Naive B cell (primary cell): ENCODE measurements around the gene TNNT3. TPM values are rescaled to one million over a fixed set of nuclear protein-coding genes. Genes with fewer than 3 reads are reported as not detected.

ENCODE experiments used
- ATAC-seq, 2 donors: fragments of 150-1000 bp; cut with Tn5 transposase; 2 replicates each; pipeline ENCODE4 v1.10.0; 2021; ENCODE audit warnings: low read depth in 2 of 2, mild to moderate bottlenecking in 2 of 2, moderate library complexity in 2 of 2
- DNase-seq: peaks from one replicate; pipeline ENCODE4 v3.0.0; 2022
- H3K27ac Mint-ChIP-seq, 6 donors: one replicate each; pipeline ENCODE4 v1.8.0; 2020 to 2022; ENCODE audit warnings: mild to moderate bottlenecking in 6 of 6, mixed read lengths in 6 of 6, moderate library complexity in 5 of 6, inconsistent platforms in 2 of 6
- H3K27me3 Mint-ChIP-seq, 3 donors: one replicate each; pipeline ENCODE4 v1.8.0; 2021 to 2022; ENCODE audit warnings: mixed read lengths in 3 of 3, mild to moderate bottlenecking in 1 of 3
- H3K36me3 Mint-ChIP-seq, 2 donors: one replicate each; pipeline ENCODE4 v1.8.0; 2020 to 2022; ENCODE audit warnings: mixed read lengths in 2 of 2, inconsistent platforms in 1 of 2, mild to moderate bottlenecking in 1 of 2
- H3K4me1 Mint-ChIP-seq, 3 donors: one replicate each; pipeline ENCODE4 v1.8.0; 2020 to 2022; ENCODE audit warnings: mixed read lengths in 3 of 3, inconsistent platforms in 1 of 3, mild to moderate bottlenecking in 1 of 3, moderate library complexity in 1 of 3
- H3K4me3 Mint-ChIP-seq, 8 donors: one replicate each; pipeline ENCODE4 v1.8.0; 2020 to 2022; ENCODE audit warnings: mild to moderate bottlenecking in 8 of 8, mixed read lengths in 8 of 8, moderate library complexity in 8 of 8, inconsistent platforms in 2 of 8
- H3K9me3 Mint-ChIP-seq, 7 donors: one replicate each; pipeline ENCODE4 v1.8.0; 2020 to 2022; ENCODE audit warnings: mixed read lengths in 7 of 7, mild to moderate bottlenecking in 5 of 7, inconsistent platforms in 2 of 7, moderate library complexity in 1 of 7
- polyA plus RNA-seq, 6 donors: library from polyadenylated mRNA; unstranded; fragments of 300-500 nt; fragmentation: Illumina TruSeq; gene quantifications; one replicate each; pipeline ENCODE4 v1.2.3, GENCODE V29; 2021; ENCODE audit warnings: low read depth in 6 of 6

Gene TNNT3
- polyA plus RNA-seq, 6 donors from 2014 or later, result 0.43 to 0.92 TPM; not detected in 4

- DNase-seq, result no peak
- H3K4me3 Mint-ChIP-seq, result no peak overlapping the region
- H3K36me3 Mint-ChIP-seq, result no peaks in the 10 kb centered on the region
- H3K4me1 Mint-ChIP-seq, result peaks cover 10 to 21% (median 20%) of the 10 kb centered on the region in 3 donors
- peaks cover 11 to 20% (median 18%) of the 10 kb centered on the region in 3 donors for H3K27me3 Mint-ChIP-seq
- H3K9me3 Mint-ChIP-seq, result no peaks in the 10 kb centered on the region
- ATAC-seq, result no peak
- peak overlapping the region in 1 of 6 donors; percentile 47 for H3K27ac Mint-ChIP-seq
These were observed 2.4 kb upstream of the TNNT3 start for GRCh38 chr11:1916986-1917522.

GRCh38 chr11:1917523-1918435 lies 1.7 kb upstream of the TNNT3 start:
- Mint-ChIP-seq H3K36me3 (no peaks in the 10 kb centered on the region), H3K27me3 (peaks cover 11 to 23% (median 22%) of the 10 kb centered on the region in 3 donors), H3K4me3 (peak overlapping the region in 1 of 8 donors; percentile 20), H3K4me1 (peaks cover 10 to 21% (median 20%) of the 10 kb centered on the region in 3 donors), H3K9me3 (no peaks in the 10 kb centered on the region), H3K27ac (no peak overlapping the region)
- DNase-seq (no peak), ATAC-seq (peak in 1 of 2 donors; percentile 25)

- H3K4me1 Mint-ChIP-seq, result peaks cover 10 to 22% (median 20%) of the 10 kb centered on the region in 3 donors
- no peak overlapping the region for H3K27ac Mint-ChIP-seq
- no peaks in the 10 kb centered on the region for H3K9me3 Mint-ChIP-seq
- DNase-seq, result no peak
- peaks cover 12 to 31% (median 30%) of the 10 kb centered on the region in 3 donors for H3K27me3 Mint-ChIP-seq
- no peak overlapping the region for H3K4me3 Mint-ChIP-seq
- no peaks in the 10 kb centered on the region for H3K36me3 Mint-ChIP-seq
- no peak for ATAC-seq
These were observed 827 bp upstream of the TNNT3 start for GRCh38 chr11:1918436-1919315.

- Mint-ChIP-seq H3K36me3 (no peaks in the 10 kb centered on the region), H3K27ac (no peak overlapping the region), H3K4me1 (peaks cover 6 to 14% (median 9%) of the 10 kb centered on the region in 3 donors), H3K9me3 (no peaks in the 10 kb centered on the region), H3K4me3 (no peak overlapping the region), H3K27me3 (peaks cover 6 to 21% (median 20%) of the 10 kb centered on the region in 3 donors)
- DNase-seq, result no peak
- ATAC-seq, result no peak
These were observed 815 bp downstream of the TNNT3 start for GRCh38 chr11:1920128-1920908.

- no peak for DNase-seq
- Mint-ChIP-seq H3K27ac (no peak overlapping the region), H3K4me3 (peak overlapping the region in 1 of 8 donors; percentile 22), H3K36me3 (no peaks in the 10 kb centered on the region), H3K27me3 (peaks cover 5 to 21% (median 18%) of the 10 kb centered on the region in 3 donors), H3K4me1 (peaks cover under 1 to 8% (median 6%) of the 10 kb centered on the region in 3 donors), H3K9me3 (no peaks in the 10 kb centered on the region)
- ATAC-seq, result peak in 1 of 2 donors; percentile 35
These were observed 1.5 kb downstream of the TNNT3 start for GRCh38 chr11:1920909-1921573.

- Mint-ChIP-seq H3K9me3 (no peaks in the 10 kb centered on the region), H3K27ac (no peak overlapping the region), H3K27me3 (peaks cover 10 to 27% (median 24%) of the 10 kb centered on the region in 3 donors), H3K4me3 (no peak overlapping the region), H3K4me1 (peaks cover 1 to 13% (median 4%) of the 10 kb centered on the region in 3 donors), H3K36me3 (no peaks in the 10 kb centered on the region)
- DNase-seq, result no peak
- ATAC-seq, result no peak
These were observed 2.2 kb downstream of the TNNT3 start for GRCh38 chr11:1921574-1922141.

GRCh38 chr11:1922481-1923081 lies 3.1 kb downstream of the TNNT3 start:
- DNase-seq, result no peak

GRCh38 chr11:1923201-1923956 lies 3.9 kb downstream of the TNNT3 start:
- Mint-ChIP-seq H3K27me3 (peaks cover 10 to 30% (median 26%) of the 10 kb centered on the region in 3 donors), H3K9me3 (no peaks in the 10 kb centered on the region), H3K36me3 (no peaks in the 10 kb centered on the region), H3K27ac (peak overlapping the region in 4 of 6 donors; percentile 3 to 85 (median 26)), H3K4me1 (peaks cover 0 to 14% (median 7%) of the 10 kb centered on the region in 3 donors), H3K4me3 (no peak overlapping the region)
- DNase-seq, result no peak
- ATAC-seq, result no peak

More at GRCh38 chr11:1922481-1923081, 3.1 kb downstream of the TNNT3 start:
- peak overlapping the region in 1 of 8 donors; percentile 66 for H3K4me3 Mint-ChIP-seq
- H3K27me3 Mint-ChIP-seq, result peaks cover 10 to 30% (median 26%) of the 10 kb centered on the region in 3 donors
- no peak for ATAC-seq
- peak overlapping the region in 2 of 6 donors; percentile 67 to 85 for H3K27ac Mint-ChIP-seq
- peaks cover 0 to 14% (median 7%) of the 10 kb centered on the region in 3 donors for H3K4me1 Mint-ChIP-seq
- no peaks in the 10 kb centered on the region for H3K36me3 Mint-ChIP-seq
- no peaks in the 10 kb centered on the region for H3K9me3 Mint-ChIP-seq

GRCh38 chr11:1924181-1924580 lies 4.7 kb downstream of the TNNT3 start:
- ATAC-seq (no peak), DNase-seq (no peak)
- no peaks in the 10 kb centered on the region for H3K36me3 Mint-ChIP-seq
- peak overlapping the region in 2 of 6 donors; percentile 3 to 86 for H3K27ac Mint-ChIP-seq
- peaks cover 0 to 14% (median 7%) of the 10 kb centered on the region in 3 donors for H3K4me1 Mint-ChIP-seq
- peaks cover 10 to 30% (median 26%) of the 10 kb centered on the region in 3 donors for H3K27me3 Mint-ChIP-seq
- no peak overlapping the region for H3K4me3 Mint-ChIP-seq
- no peaks in the 10 kb centered on the region for H3K9me3 Mint-ChIP-seq

- no peak overlapping the region for H3K4me3 Mint-ChIP-seq
These were observed 5.3 kb downstream of the TNNT3 start for GRCh38 chr11:1924646-1925372.

More at GRCh38 chr11:1924646-1925372, 5.3 kb downstream of the TNNT3 start:
- Mint-ChIP-seq H3K9me3 (no peaks in the 10 kb centered on the region), H3K4me1 (peaks cover 0 to 14% (median 7%) of the 10 kb centered on the region in 3 donors), H3K27ac (no peak overlapping the region), H3K27me3 (peaks cover 10 to 30% (median 26%) of the 10 kb centered on the region in 3 donors), H3K36me3 (no peaks in the 10 kb centered on the region)
- DNase-seq, result no peak
- ATAC-seq, result no peak
